ENCODE results near the gene PPP1R13B.
A peak's percentile ranks its signal among the peaks of the same experiment; 100 is the strongest.
"Not testable (repeated sequence)": the region's sequence is repeated elsewhere in the genome, so short reads cannot be mapped to it uniquely, and the experiment has no call there.

PPP1R13B gene

DNA sequence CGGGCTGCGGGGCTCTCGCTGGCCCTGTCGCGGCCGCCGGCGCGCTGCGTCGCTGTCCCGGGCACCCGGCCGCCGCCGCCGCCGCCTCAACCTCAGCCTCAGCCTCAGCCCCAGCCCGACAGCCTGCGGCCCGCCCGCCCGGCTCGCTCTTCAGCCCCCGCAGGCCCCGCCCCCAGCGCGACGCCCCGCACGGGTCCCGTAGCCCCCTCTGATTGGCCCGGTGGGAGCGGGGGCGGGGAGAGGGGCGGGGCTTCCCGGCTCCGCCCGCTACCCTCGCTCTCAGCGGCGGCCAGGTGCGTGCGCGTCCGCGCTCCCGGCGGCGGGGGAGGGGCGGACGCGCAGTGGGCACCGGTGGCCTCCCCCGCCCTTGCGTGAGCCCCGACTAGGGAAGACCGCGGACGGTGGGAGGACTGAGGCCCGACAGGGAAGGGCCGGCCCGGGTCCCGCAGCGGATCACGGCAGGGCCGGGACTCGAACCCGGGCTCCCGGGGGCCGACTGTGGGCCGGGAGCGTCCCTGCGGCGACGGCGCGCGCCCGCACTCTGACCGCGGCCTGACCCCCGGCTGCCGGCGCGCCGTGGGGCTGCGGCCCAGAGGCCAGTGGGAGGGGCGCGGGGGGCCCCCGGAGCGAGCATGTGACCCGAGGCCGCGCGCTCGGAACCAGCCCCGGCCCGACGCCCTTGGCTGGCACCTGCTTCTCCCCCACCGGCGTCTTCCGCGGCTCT lies at the start of gene PPP1R13B:
Gene PPP1R13B, minus strand, starts transcription at position 125 of the 724 bp plus-strand sequence. CDS start 268 bp downstream, outside the sequence.
- peak; percentile 55 to 62 for DNase-seq (ENCODE audit: low read depth in 2 of 2)

DNA sequence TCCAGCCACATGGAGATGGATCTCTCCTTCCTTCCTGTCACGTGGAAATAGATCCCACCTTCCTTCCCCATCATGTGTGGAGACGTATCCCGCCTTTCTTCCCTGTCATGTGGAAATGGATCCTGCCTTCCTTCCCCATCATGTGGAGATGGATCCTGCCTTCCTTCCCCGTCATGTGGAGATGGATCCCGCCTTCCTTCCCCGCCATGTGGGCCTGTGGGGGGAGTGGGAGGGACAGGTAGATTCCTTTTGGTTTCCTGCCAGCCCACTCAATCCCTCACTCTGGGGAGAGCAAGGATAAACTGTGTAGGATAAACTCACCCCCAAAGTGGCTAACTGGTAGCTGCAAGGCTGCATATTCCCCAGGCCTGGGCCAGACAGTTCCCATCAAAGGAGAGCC lies 49.2 kb upstream of the PPP1R13B start:
- DNase-seq (ENCODE audit: low read depth in 2 of 2) = no peak

GRCh38 chr14:103894723-103895059 lies 47.3 kb upstream of the PPP1R13B start:
- no peak for DNase-seq (ENCODE audit: low read depth in 2 of 2)

DNA sequence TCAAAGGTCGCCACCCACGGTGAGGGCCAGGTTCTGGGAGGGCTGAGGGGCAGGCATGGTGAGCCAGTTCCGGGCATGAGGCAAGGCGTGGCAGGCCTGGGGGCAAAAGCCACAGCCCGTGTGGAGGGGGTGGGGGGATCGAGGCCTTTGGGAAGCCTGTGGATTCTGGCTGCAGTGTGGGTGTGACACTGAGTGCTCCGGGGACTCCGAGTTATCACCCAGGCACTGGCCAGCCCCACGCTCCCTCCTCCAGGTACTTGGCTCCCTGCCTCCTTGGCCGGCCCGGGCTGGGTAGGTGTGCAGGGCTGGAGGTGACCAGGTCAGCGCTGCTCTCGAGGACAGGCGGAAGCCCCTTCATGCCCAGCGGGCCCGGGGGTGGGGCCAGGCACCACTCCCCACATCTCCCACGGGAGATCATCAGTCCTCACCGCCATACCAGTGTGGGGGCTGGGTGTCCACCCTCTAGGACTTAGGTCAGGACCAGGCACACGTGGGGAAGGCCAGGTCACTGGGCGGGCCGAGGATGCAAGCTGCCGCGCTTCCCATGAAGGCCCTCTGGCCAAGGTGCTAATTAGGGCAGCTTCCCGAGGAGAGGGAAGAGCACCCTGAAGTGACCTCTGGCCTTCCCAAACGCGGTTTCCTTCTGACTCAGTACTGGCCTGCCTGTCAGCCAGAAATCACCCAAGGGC lies 46.8 kb upstream of the PPP1R13B start:
- DNase-seq (ENCODE audit: low read depth in 2 of 2) = no peak

- no peak for DNase-seq (ENCODE audit: low read depth in 2 of 2)
These were observed 44.9 kb upstream of the PPP1R13B start for GRCh38 chr14:103892247-103892646.

DNA sequence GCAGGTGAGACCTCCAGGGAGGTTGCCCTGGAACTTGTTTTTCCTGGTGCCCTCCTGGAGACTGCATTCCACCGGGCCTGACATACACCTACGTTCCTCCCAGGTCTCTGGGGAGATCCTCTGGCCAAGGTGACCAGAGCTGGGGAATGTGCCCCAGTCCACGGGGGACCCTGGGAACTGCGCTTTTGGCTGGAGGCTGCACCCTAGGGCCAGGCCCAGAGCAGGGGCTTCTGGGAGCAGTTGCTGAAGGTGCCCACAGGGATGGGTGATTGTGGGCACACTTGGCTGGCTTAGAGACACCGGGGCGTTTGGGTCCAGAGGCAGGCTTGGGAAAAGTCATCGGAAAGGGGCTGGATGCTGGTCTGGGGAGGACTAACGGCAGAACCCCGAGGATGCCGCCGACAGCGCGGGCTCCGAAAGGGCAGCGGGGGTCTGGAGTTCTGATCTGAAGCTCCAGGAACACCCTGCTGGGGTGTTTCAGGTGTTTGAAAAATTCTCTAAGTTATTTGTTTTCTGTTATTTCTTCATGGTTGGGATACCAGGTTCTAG lies 44.4 kb upstream of the PPP1R13B start:
- no peak for DNase-seq (ENCODE audit: low read depth in 2 of 2)

GRCh38 chr14:103890821-103891666 lies 43.7 kb upstream of the PPP1R13B start:
- DNase-seq (ENCODE audit: low read depth in 2 of 2) = no peak

- no peak for DNase-seq (ENCODE audit: low read depth in 2 of 2)
These were observed 42.6 kb upstream of the PPP1R13B start for GRCh38 chr14:103890052-103890371.

- DNase-seq (ENCODE audit: low read depth in 2 of 2) = no peak
These were observed 42.1 kb upstream of the PPP1R13B start for GRCh38 chr14:103889313-103890051.

DNA sequence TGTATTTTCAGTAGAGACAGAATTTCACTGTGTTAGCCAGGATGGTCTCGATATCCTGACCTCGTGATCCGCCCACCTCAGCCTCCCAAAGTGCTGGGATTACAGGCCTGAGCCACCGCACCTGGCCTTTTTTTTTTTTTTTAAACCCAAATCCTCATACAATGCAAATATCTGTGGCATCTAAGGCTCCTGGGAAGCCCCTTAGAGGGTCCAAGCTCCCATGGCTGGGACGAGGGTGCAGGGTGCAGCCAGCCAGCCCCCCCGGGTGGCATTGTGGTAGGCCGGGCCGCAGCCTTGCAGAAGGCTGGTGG lies 41.6 kb upstream of the PPP1R13B start:
- not testable (repeated sequence) for DNase-seq (ENCODE audit: low read depth in 2 of 2)

DNA sequence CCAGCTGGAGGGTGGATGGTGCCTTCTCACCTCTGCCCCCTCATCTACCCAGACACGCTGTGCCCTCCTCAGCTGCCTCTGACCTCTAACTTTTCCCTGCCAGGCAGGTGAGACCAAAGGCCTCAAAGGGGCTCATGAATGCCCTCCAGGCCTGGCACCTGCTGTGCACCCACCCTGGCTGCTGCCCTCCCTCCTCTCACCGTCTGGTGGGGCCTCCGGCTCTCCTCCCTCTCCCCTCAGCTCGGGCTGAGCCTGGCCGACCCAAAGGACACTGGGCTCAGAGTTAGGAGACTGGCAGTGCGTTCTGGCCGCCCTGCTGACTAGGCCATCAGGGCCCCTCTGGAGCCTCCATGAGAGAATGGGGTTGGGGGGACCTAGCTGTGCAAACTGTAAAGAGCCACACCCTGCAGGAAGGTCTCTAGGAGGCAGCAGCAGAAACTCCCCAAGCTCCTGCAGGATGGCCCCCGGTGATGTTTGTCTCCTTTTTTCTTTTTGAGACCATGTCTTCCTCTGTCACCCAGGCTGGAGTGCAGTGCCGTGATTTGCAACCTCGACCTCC lies 40.3 kb upstream of the PPP1R13B start:
- no peak for DNase-seq (ENCODE audit: low read depth in 2 of 2)

GRCh38 chr14:103887170-103887501 lies 39.8 kb upstream of the PPP1R13B start:
- no peak for DNase-seq (ENCODE audit: low read depth in 2 of 2)

- DNase-seq (ENCODE audit: low read depth in 2 of 2) = no peak
These were observed 39.2 kb upstream of the PPP1R13B start for GRCh38 chr14:103886304-103887169.

DNA sequence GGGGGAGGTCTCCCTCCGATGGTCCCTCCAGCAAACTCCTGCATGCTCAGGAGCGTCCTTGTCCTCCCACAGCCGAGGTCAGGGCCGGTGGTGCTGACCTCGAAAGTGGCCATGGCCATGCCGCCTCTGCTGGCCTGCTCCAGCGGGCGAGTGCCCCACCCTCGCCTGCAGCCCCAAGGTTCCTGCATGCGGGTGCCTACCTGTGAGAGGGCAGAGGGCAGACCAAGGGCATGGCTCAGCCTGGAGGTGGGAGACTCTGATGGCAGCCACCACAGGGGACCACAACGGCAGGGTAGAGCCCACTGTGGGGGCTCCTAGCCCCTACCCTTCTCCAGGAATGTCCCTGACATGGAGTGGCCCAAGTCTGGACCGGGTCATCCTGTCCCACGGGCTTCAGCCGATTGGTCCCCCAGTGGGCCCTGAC lies 38.1 kb upstream of the PPP1R13B start:
- DNase-seq (ENCODE audit: low read depth in 2 of 2) = no peak

GRCh38 chr14:103884854-103885253 lies 37.5 kb upstream of the PPP1R13B start:
- DNase-seq (ENCODE audit: low read depth in 2 of 2) = no peak

DNA sequence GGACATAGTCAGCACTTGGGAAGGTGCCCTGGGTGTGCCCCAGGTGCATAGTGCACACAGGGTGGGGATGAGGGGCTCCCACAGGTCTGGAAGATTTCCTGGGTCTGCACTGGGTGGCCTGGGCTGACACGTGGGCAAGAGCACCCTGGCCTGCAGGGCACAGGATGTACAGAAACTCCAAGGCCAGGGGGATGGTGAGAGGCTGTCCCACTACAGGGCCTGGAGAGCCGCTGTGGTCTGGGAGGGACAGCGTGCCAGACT lies 35.8 kb upstream of the PPP1R13B start:
- DNase-seq (ENCODE audit: low read depth in 2 of 2) = no peak

GRCh38 chr14:103882503-103883262 lies 35.3 kb upstream of the PPP1R13B start:
- no peak for DNase-seq (ENCODE audit: low read depth in 2 of 2)

DNA sequence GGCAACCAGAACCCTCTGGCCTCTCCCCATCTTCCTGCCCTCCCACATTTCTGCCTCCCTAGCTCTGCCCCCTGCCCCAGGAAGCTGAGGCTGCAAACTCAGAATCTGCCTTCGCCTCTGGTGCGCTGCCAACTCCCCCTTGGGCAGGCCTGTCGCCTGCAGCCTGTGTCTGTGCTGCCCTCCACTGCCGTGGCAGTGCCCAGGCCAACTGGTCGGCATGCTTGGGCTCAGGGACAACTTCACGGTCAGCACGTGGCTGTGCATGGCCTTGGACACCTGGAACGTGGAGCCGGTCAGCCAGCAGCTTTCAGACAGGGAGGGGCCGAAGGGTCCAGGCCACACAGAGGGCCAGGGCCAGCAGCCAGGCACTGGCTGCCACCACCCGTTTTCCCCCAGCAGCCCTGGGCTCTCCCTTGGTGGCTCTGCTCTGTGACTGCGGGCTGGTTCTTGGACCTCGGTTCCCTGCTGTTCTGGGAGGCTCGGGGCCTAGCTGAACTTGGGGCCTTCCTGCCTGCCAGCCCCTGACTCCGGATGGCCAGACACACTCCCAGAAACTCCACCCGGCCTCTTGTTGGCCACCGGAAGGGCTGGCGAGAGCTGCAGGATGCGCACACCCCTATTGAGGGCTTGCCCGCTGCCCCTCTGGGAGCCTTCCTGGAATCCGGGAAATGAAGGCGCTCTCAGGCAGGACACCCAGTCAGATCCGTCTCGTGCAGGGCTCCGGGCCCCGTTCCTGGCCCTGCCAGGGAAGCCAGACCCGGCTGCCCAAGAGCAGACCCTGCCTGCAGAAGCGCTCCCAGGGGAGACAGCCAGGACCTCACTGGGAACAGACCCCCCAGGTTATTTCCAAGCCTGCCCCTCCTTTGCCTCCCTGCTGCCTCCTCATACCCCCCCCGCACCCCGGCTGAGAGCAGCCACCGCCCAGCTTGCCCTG lies 34.2 kb upstream of the PPP1R13B start:
- DNase-seq (ENCODE audit: low read depth in 2 of 2) = no peak

All from fibroblast of skin of left biceps (primary cell).